ENCODE results near the gene ROR1. TPM values are rescaled to one million over a fixed set of nuclear protein-coding genes. Genes with fewer than 3 reads are reported as not detected.

Gene ROR1
- total RNA-seq, 1 experiment from 2014 or later, result 56.3 TPM

DNA sequence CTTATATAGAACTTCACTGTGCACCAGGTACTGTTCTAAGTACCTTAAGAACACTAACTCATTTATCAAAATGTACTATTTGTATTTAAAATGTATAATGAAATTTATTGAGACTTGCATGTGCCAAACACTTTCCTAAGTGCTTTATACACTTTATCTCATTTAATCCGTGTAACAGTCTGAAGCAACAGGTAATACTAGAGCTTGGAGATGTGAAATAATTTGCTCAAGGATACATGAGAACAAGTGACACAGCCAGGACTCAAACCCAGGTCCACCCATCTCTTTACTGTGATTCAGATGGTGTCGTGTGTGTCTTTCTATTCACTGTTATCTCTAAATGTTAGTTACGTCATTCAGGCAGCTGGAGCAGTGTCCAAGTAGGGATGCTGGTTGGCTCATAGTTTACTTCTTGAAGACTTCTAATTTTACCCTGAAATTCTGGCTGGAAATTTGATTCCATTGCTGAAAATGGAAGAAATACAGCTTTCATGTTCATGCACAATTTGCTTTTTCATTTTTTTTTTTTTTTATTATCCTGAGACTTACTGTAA lies 259.9 kb downstream of the ROR1 start:
- Mint-ChIP-seq H3K4me1 (peaks cover 17% of the 10 kb centered on the region), H3K4me3 (no peak overlapping the region), H3K36me3 (peaks cover 12% of the 10 kb centered on the region), H3K27me3 (ENCODE audit: low read depth) (no peaks in the 10 kb centered on the region), H3K27ac (no peak overlapping the region), H3K9me3 (peaks cover 19% of the 10 kb centered on the region)
- TF ChIP-seq JAZF1 (CRISPR knock-in tag; IDR thresholded peaks at IDR 0.05) (no peak), HMGA2 (CRISPR knock-in tag; IDR thresholded peaks at IDR 0.05) (no peak), NR1H2 (CRISPR knock-in tag; IDR thresholded peaks at IDR 0.05) (no peak), ZBTB21 (CRISPR knock-in tag; IDR thresholded peaks at IDR 0.05; ENCODE audit: borderline replicate concordance) (no peak), NFYB (CRISPR knock-in tag; conservative IDR thresholded peaks at IDR 0.05; ENCODE audit: low read depth) (no peak), JUN (CRISPR knock-in tag; IDR thresholded peaks at IDR 0.05) (no peak), CBFB (CRISPR knock-in tag; IDR thresholded peaks at IDR 0.05; ENCODE audit: low read depth) (no peak), SP1 (CRISPR knock-in tag; conservative IDR thresholded peaks at IDR 0.05) (no peak), FOXP1 (CRISPR knock-in tag; IDR thresholded peaks at IDR 0.05; ENCODE audit: borderline replicate concordance) (no peak), USF1 (CRISPR knock-in tag; IDR thresholded peaks at IDR 0.05) (no peak), CREM (CRISPR knock-in tag; IDR thresholded peaks at IDR 0.05) (no peak), ZNF423 (CRISPR knock-in tag; IDR thresholded peaks at IDR 0.05) (no peak), PREB (CRISPR knock-in tag; IDR thresholded peaks at IDR 0.05; ENCODE audit: borderline replicate concordance) (no peak), ATF1 (CRISPR knock-in tag; IDR thresholded peaks at IDR 0.05) (no peak), MLX (CRISPR knock-in tag; IDR thresholded peaks at IDR 0.05) (no peak), KAT7 (CRISPR knock-in tag; IDR thresholded peaks at IDR 0.05; ENCODE audit: borderline replicate concordance) (no peak)
- TF ChIP-seq, protein P1, sequence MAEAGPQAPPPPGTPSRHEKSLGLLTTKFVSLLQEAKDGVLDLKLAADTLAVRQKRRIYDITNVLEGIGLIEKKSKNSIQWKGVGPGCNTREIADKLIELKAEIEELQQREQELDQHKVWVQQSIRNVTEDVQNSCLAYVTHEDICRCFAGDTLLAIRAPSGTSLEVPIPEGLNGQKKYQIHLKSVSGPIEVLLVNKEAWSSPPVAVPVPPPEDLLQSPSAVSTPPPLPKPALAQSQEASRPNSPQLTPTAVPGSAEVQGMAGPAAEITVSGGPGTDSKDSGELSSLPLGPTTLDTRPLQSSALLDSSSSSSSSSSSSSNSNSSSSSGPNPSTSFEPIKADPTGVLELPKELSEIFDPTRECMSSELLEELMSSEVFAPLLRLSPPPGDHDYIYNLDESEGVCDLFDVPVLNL (CRISPR knock-in tag; IDR thresholded peaks at IDR 0.05; ENCODE audit: borderline replicate concordance, low read depth), result no peak
- TF ChIP-seq, protein P2, sequence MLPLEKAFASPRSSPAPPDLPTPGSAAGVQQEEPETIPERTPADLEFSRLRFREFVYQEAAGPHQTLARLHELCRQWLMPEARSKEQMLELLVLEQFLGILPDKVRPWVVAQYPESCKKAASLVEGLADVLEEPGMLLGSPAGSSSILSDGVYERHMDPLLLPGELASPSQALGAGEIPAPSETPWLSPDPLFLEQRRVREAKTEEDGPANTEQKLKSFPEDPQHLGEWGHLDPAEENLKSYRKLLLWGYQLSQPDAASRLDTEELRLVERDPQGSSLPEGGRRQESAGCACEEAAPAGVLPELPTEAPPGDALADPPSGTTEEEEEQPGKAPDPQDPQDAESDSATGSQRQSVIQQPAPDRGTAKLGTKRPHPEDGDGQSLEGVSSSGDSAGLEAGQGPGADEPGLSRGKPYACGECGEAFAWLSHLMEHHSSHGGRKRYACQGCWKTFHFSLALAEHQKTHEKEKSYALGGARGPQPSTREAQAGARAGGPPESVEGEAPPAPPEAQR (CRISPR knock-in tag; IDR thresholded peaks at IDR 0.05), result no peak
- TF ChIP-seq, protein P3, sequence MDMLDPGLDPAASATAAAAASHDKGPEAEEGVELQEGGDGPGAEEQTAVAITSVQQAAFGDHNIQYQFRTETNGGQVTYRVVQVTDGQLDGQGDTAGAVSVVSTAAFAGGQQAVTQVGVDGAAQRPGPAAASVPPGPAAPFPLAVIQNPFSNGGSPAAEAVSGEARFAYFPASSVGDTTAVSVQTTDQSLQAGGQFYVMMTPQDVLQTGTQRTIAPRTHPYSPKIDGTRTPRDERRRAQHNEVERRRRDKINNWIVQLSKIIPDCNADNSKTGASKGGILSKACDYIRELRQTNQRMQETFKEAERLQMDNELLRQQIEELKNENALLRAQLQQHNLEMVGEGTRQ (CRISPR knock-in tag; IDR thresholded peaks at IDR 0.05), result no peak
- TF ChIP-seq, protein P4, sequence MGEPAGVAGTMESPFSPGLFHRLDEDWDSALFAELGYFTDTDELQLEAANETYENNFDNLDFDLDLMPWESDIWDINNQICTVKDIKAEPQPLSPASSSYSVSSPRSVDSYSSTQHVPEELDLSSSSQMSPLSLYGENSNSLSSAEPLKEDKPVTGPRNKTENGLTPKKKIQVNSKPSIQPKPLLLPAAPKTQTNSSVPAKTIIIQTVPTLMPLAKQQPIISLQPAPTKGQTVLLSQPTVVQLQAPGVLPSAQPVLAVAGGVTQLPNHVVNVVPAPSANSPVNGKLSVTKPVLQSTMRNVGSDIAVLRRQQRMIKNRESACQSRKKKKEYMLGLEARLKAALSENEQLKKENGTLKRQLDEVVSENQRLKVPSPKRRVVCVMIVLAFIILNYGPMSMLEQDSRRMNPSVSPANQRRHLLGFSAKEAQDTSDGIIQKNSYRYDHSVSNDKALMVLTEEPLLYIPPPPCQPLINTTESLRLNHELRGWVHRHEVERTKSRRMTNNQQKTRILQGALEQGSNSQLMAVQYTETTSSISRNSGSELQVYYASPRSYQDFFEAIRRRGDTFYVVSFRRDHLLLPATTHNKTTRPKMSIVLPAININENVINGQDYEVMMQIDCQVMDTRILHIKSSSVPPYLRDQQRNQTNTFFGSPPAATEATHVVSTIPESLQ (CRISPR knock-in tag; IDR thresholded peaks at IDR 0.05), result no peak
- no peak for ATAC-seq
- DNase-seq (ENCODE audit: low spot score), result no peak
- ChIA-PET POLR2A (no interaction called here), CTCF (no interaction called here)
